HG02981 (cell line): Measurements from ENCODE around the gene NCMAP.

Experiments used
- ATAC-seq: cut with Tn5 transposase; IDR thresholded peaks from one replicate; pipeline ENCODE4 v1.9.1; 2021; ENCODE audit warnings: mild to moderate bottlenecking, moderate library complexity; ENCODE audit not compliant: unreplicated experiment

The NCMAP gene

GRCh38 chr1:24570265-24571125, 14.6 kb downstream of the NCMAP start:
- ATAC-seq: no peak

DNA sequence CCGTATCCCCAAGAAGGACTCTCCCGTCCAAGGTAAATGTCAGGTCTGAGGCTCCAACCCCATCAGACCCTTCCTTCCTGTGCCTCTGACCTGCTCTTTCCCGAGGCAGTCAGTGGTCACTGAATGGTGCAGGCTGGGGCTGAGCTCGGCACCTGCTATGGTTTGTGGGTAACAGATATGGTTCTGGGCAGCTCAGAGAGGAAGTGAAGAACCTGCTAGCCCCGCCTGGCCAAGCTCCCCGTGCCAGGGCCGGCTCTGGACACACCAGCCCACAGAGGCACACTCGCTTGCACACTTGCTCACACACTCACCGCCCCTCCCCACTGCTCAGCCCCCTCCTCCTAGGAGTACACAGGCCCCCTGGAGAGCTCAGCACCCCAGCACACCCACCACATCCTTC, 16.4 kb downstream of the NCMAP start:
- no peak for ATAC-seq

GRCh38 chr1:24575905-24576587, 20.2 kb downstream of the NCMAP start:
- ATAC-seq: no peak

DNA sequence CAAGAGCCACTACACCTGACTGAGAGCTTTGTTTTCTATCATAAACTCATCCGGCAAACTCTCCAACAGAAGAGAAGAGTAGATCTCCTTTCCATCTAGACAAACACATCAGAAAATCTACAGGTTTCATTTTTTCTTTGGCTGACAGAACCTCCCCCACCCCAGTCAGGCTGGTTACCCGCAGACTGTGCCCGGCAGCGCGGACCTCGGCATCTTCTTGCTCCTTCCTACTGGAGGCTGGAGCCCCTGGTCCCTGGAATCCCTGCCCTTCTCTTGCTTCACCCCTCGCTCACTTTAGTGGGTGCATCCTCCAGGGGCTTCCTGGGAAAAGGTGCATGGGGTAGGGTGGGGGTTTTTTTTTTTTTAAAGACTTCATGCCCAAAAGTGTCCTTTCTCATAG, 23.0 kb downstream of the NCMAP start:
- no peak for ATAC-seq

DNA sequence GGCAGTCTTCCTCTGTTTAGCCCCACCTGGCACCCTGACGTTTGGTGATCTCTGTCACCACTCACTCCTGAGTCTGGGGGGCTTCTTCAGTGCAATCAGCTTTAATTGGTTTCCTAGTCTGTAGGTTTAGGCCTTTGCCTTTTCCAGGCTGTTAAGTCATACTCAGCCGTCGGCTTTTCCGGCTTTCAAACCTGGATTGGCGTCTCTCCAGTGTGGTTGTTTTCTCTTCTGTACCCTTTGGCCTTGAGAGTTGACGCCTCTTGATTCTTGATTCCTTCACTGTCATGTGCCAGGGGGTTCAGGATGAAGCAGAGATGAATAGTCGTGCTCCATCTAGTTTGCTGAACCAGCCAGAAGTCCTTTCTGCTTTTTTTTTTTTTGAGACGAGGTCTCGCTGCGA, 24.9 kb downstream of the NCMAP start:
- ATAC-seq: no peak

DNA sequence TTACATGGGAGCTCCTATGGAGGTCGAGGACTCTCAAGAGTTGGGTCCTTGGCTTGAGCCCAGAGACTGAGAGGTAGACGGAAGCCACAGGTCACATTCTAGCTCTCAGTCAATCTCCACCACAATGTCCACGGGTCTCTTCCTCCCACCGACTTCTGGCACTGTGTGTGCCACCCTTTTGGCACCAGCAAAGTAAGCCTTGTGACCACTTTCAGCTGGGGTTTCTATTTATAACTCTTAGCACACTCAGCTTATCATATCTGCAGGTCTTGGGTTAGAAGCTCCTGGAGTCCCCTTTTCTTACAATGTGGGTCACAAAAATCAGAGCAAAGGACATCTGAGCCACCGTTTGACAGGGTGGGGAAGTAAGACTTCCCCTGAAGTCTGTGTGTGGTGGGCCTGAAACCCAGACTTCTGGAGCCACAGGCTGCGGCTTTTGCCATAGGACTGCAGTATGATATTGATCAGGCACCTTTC, 28.3 kb downstream of the NCMAP start:
- ATAC-seq: no peak

DNA sequence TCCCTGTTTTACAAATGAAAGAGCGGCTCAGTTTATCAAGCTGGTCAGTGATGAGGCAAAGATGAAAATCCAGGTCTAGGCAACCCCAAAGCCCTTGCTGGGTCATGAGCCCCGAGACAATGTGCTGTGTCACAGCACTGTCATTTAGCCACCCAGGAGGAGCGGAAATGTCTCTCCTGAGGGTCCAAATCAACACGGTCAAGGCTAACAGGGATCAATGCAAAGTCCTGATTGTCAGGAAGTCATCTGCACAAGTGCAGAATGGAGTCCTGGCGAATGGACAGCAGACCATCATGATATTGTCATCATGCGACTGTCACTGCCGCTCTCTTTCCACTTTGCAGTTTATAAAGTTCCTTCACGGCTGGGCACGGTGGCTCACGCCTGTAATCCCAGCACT, 30.2 kb downstream of the NCMAP start:
- no peak for ATAC-seq

- ATAC-seq: peak; percentile 53
Measured at GRCh38 chr1:24586970-24587820, 31.3 kb downstream of the NCMAP start.

DNA sequence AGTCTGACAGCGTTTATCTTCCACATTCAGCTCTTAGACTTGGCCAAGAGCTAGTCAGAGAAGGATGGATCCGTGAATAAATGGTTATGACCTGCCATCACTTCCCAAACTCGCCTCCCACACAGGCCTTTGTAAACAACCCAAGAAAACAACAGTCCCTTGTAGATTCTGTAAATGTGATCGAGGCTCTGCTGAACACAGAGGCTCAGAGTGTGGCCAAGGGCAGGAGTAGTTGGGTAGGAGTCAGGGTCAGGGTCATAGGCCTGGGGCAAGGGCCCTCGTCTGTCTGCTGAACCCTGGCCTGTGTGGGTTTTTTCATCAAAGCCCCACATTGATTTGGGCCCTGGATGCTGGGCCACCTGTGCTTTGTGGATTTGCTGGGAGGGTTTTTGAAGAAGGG, 32.7 kb downstream of the NCMAP start:
- no peak for ATAC-seq

- ATAC-seq: no peak
Measured at GRCh38 chr1:24589200-24589599, 33.3 kb downstream of the NCMAP start.

- ATAC-seq: no peak
Measured at GRCh38 chr1:24591781-24592180, 35.9 kb downstream of the NCMAP start.

GRCh38 chr1:24594328-24594598, 38.4 kb downstream of the NCMAP start:
- no peak for ATAC-seq

DNA sequence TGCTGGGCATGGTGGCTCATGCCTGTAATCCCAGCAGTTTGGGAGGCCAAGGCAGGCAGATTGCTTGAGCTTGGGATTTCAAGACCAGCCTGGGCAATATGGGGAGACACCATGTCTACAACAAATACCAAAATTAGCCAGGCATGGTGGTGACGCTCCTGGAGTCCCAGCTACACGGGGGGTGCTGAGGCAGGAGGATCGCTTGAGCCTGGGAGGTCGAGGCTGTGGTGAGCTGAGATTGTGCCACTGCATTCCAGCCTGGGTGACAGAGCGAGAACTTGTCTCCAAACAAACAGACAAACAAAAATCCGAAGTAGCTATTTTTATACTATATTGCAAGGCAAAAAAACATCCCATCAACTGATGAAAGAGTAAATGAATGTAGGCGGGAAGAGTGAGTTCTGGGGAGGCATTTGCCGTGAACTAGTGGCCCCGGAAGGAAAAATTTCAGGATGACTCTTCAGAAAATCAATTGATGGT, 40.6 kb downstream of the NCMAP start:
- no peak for ATAC-seq

DNA sequence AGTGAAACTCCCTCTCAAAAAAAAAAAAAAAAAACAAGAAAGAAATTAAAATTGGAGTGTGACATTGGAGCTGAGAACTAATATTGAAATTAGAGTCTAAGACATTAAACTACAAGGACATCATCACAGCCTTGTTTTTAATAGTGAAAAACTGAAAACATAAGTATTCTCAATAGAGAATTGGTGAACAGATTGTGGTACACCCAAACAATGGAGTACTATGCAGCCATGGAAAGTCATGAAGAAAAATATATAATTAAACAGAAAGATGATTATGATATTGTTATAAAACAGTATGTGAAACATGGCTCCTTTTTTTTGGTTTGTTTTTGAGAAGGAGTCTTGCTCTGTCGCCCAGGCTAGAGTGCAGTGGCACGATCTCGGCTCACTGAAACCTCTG, 43.4 kb downstream of the NCMAP start:
- no peak for ATAC-seq

GRCh38 chr1:24600551-24600950, 44.7 kb downstream of the NCMAP start:
- no peak for ATAC-seq

GRCh38 chr1:24605534-24606295, 49.8 kb downstream of the NCMAP start:
- ATAC-seq: no peak

DNA sequence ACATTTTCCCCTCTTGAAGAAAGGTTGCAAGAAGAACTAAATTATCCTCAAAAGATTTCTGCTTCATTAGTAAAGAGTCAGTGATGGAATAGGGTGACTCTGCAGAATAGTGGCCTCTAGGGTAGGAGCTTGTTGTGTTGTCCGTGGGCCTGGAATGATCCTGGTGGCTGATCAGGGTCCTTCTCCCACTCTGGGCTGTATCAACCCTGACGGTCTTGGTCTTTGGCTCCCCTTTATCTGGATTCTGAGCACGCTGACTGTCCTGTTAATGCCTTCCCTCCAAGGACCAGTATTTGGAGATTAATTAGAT, 50.4 kb downstream of the NCMAP start:
- no peak for ATAC-seq

DNA sequence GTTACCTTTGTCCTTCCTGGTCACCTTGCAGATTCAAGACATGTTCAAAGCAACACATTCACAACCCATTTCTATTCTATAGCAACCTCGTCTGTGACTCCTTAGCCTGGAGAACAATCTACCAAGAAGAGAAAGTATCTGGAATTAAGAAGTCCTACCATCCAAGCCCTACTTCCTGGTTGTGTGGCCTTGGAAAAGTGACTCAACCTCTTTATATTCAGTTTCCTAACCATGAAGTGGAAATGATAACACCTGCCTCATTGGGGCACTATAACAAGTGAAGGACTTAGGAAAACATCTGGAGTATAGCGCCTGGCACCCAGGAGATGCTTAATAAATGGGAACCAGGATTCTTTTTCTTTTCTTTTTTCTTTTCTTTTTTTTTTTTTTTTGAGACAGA, 50.7 kb downstream of the NCMAP start:
- ATAC-seq: no peak

- no peak for ATAC-seq
Measured at GRCh38 chr1:24609949-24610517, 54.1 kb downstream of the NCMAP start.

DNA sequence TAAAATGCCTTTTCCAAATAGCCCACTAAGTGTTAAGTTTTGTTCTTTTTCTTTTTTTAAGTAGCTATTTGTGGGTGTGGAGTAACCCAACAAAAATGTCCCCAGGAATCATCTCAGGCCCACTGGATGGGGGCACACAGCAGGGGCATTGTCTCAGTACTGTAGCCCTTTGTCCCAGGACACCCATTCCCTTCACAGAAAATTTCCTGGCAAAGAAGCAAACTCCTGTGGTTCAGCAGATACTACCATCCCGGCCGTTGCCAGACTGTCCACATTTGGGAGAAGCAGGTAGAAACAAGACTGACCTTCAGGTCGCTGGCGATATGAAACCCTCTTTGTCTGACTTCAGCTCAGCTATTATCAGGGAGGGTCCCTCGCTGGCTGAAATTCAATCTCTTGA, 63.5 kb downstream of the NCMAP start:
- ATAC-seq: no peak

- no peak for ATAC-seq
Measured at GRCh38 chr1:24620678-24621077, 64.8 kb downstream of the NCMAP start.
